CD4-positive, alpha-beta T cell (primary cell): ENCODE results near the gene NUDT7. TPM values are rescaled to one million over a fixed set of nuclear protein-coding genes. Genes with fewer than 3 reads are reported as not detected.

Experiments used
- ATAC-seq: fragments of 200-7000 bp; cut with Tn5 transposase; one replicate; pipeline ENCODE4 v1.10.0; 2022; ENCODE audit warnings: mild to moderate bottlenecking; ENCODE audit not compliant: poor library complexity
- CTCF ChIA-PET: fragments of 350-600 bp; sonication (Branson Sonifier 250); formaldehyde crosslinking; loops from one replicate; lab custom pipeline; 2021; ENCODE audit warnings: antibody characterized with exemption, inconsistent platforms; lab: Charles Lee
- POLR2A ChIA-PET: fragments of 350-600 bp; sonication (Branson Sonifier 250); formaldehyde crosslinking; loops from one replicate; lab custom pipeline; 2021; ENCODE audit warnings: antibody characterized with exemption, inconsistent platforms; lab: Charles Lee
- DNase-seq, 14 experiments: peaks; one replicate each; pipeline ENCODE4 v3.0.0-alpha.2; 2013 to 2020; ENCODE audit warnings: mixed read lengths in 2 of 14
- H3K27ac ChIP-seq, 2 donors: one replicate each; pipeline versions ENCODE4 v1.5.1 to v1.7.0; 2013; ENCODE audit warnings: low read length in 2 of 2, low read depth in 1 of 2, mild to moderate bottlenecking in 1 of 2
- H3K27me3 ChIP-seq, 2 experiments: 1 replicate in 1 of 2; 2 replicates in 1 of 2; pipeline versions ENCODE4 v1.6.1 to v1.7.0; 2013; ENCODE audit warnings: low read length in 2 of 2, control low read depth in 1 of 2, mild to moderate bottlenecking in 1 of 2, moderate library complexity in 1 of 2; ENCODE audit not compliant: insufficient read depth in 2 of 2, control insufficient read depth in 1 of 2
- H3K36me3 ChIP-seq: one replicate; pipeline ENCODE4 v1.6.1; 2013; ENCODE audit warnings: low read length, control low read depth; ENCODE audit not compliant: insufficient read depth
- H3K4me1 ChIP-seq: one replicate; pipeline ENCODE4 v1.6.1; 2013; ENCODE audit warnings: low read length, control low read depth; ENCODE audit not compliant: insufficient read depth
- H3K4me3 ChIP-seq: one replicate; pipeline ENCODE4 v1.5.1; 2013; ENCODE audit warnings: mild to moderate bottlenecking, low read length, moderate library complexity
- H3K9me3 ChIP-seq, 2 experiments: 1 replicate in 1 of 2; 2 replicates in 1 of 2; pipeline versions ENCODE4 v1.6.1 to v1.7.0; 2013; ENCODE audit warnings: low read length in 2 of 2, mild to moderate bottlenecking in 2 of 2, control low read depth in 1 of 2, moderate library complexity in 1 of 2; ENCODE audit not compliant: control insufficient read depth in 1 of 2, insufficient read depth in 1 of 2
- H3K27ac Mint-ChIP-seq: one replicate; pipeline ENCODE4 v1.8.0; 2020; ENCODE audit warnings: mixed read lengths
- H3K27me3 Mint-ChIP-seq: one replicate; pipeline ENCODE4 v1.8.0; 2021; ENCODE audit warnings: mixed read lengths
- H3K36me3 Mint-ChIP-seq: one replicate; pipeline ENCODE4 v1.8.0; 2021; ENCODE audit warnings: low read depth, mixed read lengths
- H3K4me1 Mint-ChIP-seq: one replicate; pipeline ENCODE4 v1.8.0; 2021; ENCODE audit warnings: low read depth, mixed read lengths
- H3K4me3 Mint-ChIP-seq: one replicate; pipeline ENCODE4 v1.8.0; 2020; ENCODE audit warnings: mild to moderate bottlenecking, mixed read lengths
- H3K9me3 Mint-ChIP-seq: one replicate; pipeline ENCODE4 v1.8.0; 2020; ENCODE audit warnings: mixed read lengths
- CTCF ChIP-seq: fragments of 200-600 bp; IDR thresholded peaks from one replicate; pipeline ENCODE4 v1.8.0; 2022; ENCODE audit warnings: antibody characterized with exemption, mild to moderate bottlenecking
- intact Hi-C, 2 experiments: fragments of 100-400 bp; cut with DNase I in 1 of 2; cut with micrococcal nuclease in 1 of 2; formaldehyde crosslinking; loops; one replicate each; pipeline versions ENCODE4 v1.15.1 to v1.9.0; 2023 to 2025; cut with DNase I, micrococcal nuclease
- total RNA-seq, 174 experiments: library from RNA in 2 of 174; stranded (reverse) in 2 of 174; gene quantifications; one replicate each; pipeline ENCODE4 v1.2.3 and lab custom pipeline; 2021 to 2026

NUDT7 gene
- total RNA-seq, 2 experiments from 2014 or later, result 0.93 to 1.5 TPM

- peaks cover 0 to 7% of the 10 kb centered on the region in 2 experiments for H3K9me3 ChIP-seq
- no peak overlapping the region for H3K4me3 ChIP-seq
- Mint-ChIP-seq H3K27ac (no peak overlapping the region), H3K27me3 (peaks cover 55% of the 10 kb centered on the region), H3K4me3 (no peak overlapping the region), H3K9me3 (no peaks in the 10 kb centered on the region), H3K4me1 (no peaks in the 10 kb centered on the region), H3K36me3 (no peaks in the 10 kb centered on the region)
- peaks cover 14% of the 10 kb centered on the region for H3K4me1 ChIP-seq
- H3K27me3 ChIP-seq, result peaks cover 31 to 54% of the 10 kb centered on the region in 2 experiments
- DNase-seq (no peak), ATAC-seq (no peak)
- ChIA-PET POLR2A (no interaction called here), CTCF (no interaction called here)
- intact Hi-C loops, result no loop called here
- TF ChIP-seq CTCF, result no peak
- H3K27ac ChIP-seq, result no peak overlapping the region
- H3K36me3 ChIP-seq, result no peaks in the 10 kb centered on the region
These were observed 63.1 kb downstream of the NUDT7 start for GRCh38 chr16:77785373-77785764.

GRCh38 chr16:77786186-77786847 lies 64.0 kb downstream of the NUDT7 start:
- Histone ChIP-seq H3K9me3 (peaks cover 0 to 7% of the 10 kb centered on the region in 2 experiments), H3K27ac (no peak overlapping the region), H3K27me3 (peaks cover 36 to 54% of the 10 kb centered on the region in 2 experiments), H3K36me3 (no peaks in the 10 kb centered on the region), H3K4me3 (no peak overlapping the region), H3K4me1 (peaks cover 14% of the 10 kb centered on the region)
- H3K36me3 Mint-ChIP-seq, result no peaks in the 10 kb centered on the region
- no peak for TF ChIP-seq CTCF
- CTCF ChIA-PET, result no interaction called here
- intact Hi-C loops, result no loop called here
- no peaks in the 10 kb centered on the region for H3K4me1 Mint-ChIP-seq
- H3K27ac Mint-ChIP-seq, result no peak overlapping the region
- peaks cover 63% of the 10 kb centered on the region for H3K27me3 Mint-ChIP-seq
- no peak overlapping the region for H3K4me3 Mint-ChIP-seq
- no peak for ATAC-seq
- POLR2A ChIA-PET, result no interaction called here
- no peaks in the 10 kb centered on the region for H3K9me3 Mint-ChIP-seq
- DNase-seq, result no peak

GRCh38 chr16:77787452-77787851 lies 65.1 kb downstream of the NUDT7 start:
- H3K27me3 ChIP-seq, result peaks cover 41 to 60% of the 10 kb centered on the region in 2 experiments
- no peaks in the 10 kb centered on the region for H3K9me3 Mint-ChIP-seq
- ATAC-seq, result no peak
- H3K4me1 Mint-ChIP-seq, result no peaks in the 10 kb centered on the region
- H3K4me3 ChIP-seq, result no peak overlapping the region
- POLR2A ChIA-PET, result no interaction called here
- H3K36me3 ChIP-seq, result no peaks in the 10 kb centered on the region
- no peak overlapping the region for H3K27ac Mint-ChIP-seq
- no peak overlapping the region for H3K4me3 Mint-ChIP-seq
- intact Hi-C loops, result no loop called here
- peaks cover 0 to 7% of the 10 kb centered on the region in 2 experiments for H3K9me3 ChIP-seq
- H3K36me3 Mint-ChIP-seq, result no peaks in the 10 kb centered on the region
- H3K4me1 ChIP-seq, result peaks cover 14% of the 10 kb centered on the region
- H3K27ac ChIP-seq, result no peak overlapping the region
- TF ChIP-seq CTCF, result no peak
- DNase-seq, result no peak
- CTCF ChIA-PET, result no interaction called here
- H3K27me3 Mint-ChIP-seq, result peaks cover 75% of the 10 kb centered on the region
